B cell (primary cell): ENCODE data around the gene TIMM50.

Experiments used
- EZH2 ChIP-seq: IDR thresholded peaks from 2 replicates; pipeline ENCODE4 v1.6.1; 2012; ENCODE audit warnings: borderline replicate concordance, low read depth, mild to moderate bottlenecking, moderate library complexity, low read length; ENCODE audit not compliant: insufficient read depth, poor library complexity, severe bottlenecking
- TF ChIP-seq, protein P1 (sequence below): fragments of 200-600 bp; IDR thresholded peaks from one replicate; pipeline ENCODE4 v1.8.0; 2022; ENCODE audit warnings: antibody characterized with exemption, mild to moderate bottlenecking

- TF ChIP-seq, protein P1, sequence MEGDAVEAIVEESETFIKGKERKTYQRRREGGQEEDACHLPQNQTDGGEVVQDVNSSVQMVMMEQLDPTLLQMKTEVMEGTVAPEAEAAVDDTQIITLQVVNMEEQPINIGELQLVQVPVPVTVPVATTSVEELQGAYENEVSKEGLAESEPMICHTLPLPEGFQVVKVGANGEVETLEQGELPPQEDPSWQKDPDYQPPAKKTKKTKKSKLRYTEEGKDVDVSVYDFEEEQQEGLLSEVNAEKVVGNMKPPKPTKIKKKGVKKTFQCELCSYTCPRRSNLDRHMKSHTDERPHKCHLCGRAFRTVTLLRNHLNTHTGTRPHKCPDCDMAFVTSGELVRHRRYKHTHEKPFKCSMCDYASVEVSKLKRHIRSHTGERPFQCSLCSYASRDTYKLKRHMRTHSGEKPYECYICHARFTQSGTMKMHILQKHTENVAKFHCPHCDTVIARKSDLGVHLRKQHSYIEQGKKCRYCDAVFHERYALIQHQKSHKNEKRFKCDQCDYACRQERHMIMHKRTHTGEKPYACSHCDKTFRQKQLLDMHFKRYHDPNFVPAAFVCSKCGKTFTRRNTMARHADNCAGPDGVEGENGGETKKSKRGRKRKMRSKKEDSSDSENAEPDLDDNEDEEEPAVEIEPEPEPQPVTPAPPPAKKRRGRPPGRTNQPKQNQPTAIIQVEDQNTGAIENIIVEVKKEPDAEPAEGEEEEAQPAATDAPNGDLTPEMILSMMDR, result no peak
- TF ChIP-seq EZH2, result no peak
Measured at GRCh38 chr19:39472746-39473442, 7.7 kb upstream of the TIMM50 start.
